GM12892 (cell line): ENCODE results near the gene RALB. TPM values are rescaled to one million over a fixed set of nuclear protein-coding genes. Genes with fewer than 3 reads are reported as not detected.
A peak's percentile ranks its signal among the peaks of the same experiment; 100 is the strongest.

ENCODE experiments used
- DNase-seq: peaks from one replicate; pipeline ENCODE4 v3.0.0; 2011; ENCODE audit not compliant: insufficient read length
- FAIRE-seq: peaks from 2 replicates; lab custom pipeline; 2011; peaks lifted over from hg19 to GRCh38; lab: Jason Lieb, UNC
- POLR2A ChIP-seq: IDR thresholded peaks from 2 replicates; pipeline ENCODE4 v1.6.1; 2011; ENCODE audit warnings: low read depth, low read length, control low read depth
- POLR2AphosphoS5 ChIP-seq: IDR thresholded peaks from 2 replicates; pipeline ENCODE4 v1.6.1; 2011; ENCODE audit warnings: low read depth, low read length, control low read depth
- TAF1 ChIP-seq: IDR thresholded peaks from 2 replicates; pipeline ENCODE4 v1.6.1; 2011; ENCODE audit warnings: low read depth, mild to moderate bottlenecking, control low read depth, low read length, borderline replicate concordance
- polyA plus RNA-seq: library from polyadenylated mRNA; unstranded; fragments of >200 nt; gene quantifications from one replicate; pipeline ENCODE4 v1.2.1, GENCODE V29; 2012; ENCODE audit warnings: missing spikeins, inconsistent platforms; ENCODE audit not compliant: missing spikeins

RALB gene, protein sequence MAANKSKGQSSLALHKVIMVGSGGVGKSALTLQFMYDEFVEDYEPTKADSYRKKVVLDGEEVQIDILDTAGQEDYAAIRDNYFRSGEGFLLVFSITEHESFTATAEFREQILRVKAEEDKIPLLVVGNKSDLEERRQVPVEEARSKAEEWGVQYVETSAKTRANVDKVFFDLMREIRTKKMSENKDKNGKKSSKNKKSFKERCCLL
- polyA plus RNA-seq = 79.0 TPM

DNA sequence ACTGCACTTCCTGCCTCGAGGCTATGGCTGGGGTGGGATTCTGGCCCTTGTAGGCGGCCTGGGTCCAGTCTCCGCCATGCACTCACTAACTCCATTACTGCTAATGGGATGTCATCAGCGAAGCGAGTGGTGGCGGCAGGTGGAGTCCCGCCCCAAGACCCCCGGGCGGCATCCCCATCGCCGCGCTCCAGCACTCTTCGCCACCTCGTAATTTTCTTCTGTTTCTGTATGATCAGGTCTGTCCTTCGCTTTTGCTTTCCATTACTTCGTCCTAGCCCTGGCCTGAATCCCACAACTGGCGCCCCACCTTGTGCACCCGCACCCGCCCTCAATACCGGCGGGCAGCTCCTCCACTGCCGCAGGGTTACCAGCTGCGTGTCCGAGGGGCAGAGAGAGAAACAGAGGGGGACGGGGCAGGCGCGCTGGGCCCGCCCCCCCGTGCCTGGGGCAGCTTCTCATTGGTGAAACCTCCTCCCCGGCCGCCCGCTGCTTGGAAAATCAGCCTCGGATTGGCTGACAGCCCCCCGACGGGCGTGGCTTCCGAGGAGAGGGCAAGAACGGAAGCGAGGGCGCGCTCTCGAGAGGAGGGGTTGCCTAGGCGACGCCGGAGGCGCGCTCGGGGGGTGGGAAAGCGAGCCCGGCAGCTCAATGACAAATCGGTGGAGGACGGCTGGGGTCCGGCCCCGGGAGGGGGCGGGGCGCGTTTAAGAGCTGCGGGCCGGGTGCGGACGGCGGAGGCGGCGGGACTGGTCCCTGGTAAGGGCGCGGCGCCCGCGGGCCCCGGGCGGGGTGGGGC, at the start of gene RALB:
Gene RALB, plus strand, starts transcription at position 628 of the 796 bp plus-strand sequence. CDS start 25,813 bp downstream, outside the sequence.
- peak; percentile 98 for FAIRE-seq
- peak; percentile 99 for DNase-seq
- TF ChIP-seq POLR2AphosphoS5 (no peak; the same call in 1 of the 2 replicates), POLR2A (peak; percentile 51; the same call in 1 of the 2 replicates)

DNA sequence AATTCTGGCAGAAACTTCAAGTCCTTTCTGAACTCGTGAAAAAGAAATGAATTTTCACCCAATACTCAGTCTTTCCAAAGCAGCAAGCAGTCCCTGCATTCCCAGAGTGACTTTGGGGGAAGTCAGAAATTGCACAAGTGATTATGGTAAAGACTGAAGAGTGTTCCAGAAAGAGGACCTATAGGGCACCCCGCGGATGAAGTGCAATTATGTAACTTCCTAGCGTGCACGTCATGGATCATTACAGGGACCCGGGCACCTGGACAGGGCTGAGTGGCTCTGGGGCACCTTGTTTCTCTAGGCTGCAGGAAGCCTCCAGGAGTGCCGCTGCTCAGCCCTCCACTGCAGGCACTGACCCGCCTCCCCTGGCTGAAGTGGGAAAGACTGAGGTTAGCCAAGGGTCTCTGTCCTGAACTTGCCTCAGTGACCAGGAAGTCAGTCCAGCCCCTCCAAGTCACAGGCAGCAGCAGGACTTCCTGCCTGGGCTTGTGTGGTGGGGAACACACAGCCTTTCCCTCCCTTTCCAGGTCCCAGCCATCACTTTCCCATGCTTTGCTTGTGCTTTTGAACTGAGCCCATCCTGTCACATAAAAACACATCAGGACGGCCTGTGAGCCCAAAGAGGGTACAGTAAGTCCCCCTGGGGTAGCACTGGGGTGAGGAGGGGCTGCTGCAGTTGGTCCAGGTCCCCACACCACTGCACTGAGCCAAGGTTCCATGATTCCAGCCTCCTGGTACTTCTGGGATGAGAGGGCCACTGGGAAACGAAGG, 49.2 kb upstream of the RALB start:
- TF ChIP-seq POLR2A = no peak
- no peak for TF ChIP-seq POLR2AphosphoS5
- TF ChIP-seq TAF1 = no peak
- no peak for DNase-seq
- no peak for FAIRE-seq

DNA sequence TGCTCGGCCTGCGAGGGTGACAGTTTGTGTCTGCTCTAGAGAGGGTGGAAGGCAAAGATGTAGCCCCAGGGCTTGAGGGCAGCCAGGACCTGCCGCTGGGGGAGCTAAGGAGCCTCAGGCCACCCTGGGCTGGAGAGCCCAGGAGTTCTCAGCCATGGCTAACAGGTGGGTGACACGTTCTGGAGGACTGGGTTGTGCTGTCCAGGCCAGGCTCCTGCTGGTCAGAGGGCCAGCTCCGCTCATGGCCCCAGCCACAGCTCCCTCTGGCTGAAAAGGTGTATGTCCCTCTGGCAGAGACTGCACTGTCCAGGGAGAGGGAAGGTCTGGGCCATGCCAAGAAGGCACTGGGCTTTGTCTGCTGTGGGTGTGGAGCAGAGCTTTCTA, 48.6 kb upstream of the RALB start:
- FAIRE-seq = no peak
- TF ChIP-seq POLR2AphosphoS5 = no peak
- no peak for TF ChIP-seq POLR2A
- DNase-seq = no peak

DNA sequence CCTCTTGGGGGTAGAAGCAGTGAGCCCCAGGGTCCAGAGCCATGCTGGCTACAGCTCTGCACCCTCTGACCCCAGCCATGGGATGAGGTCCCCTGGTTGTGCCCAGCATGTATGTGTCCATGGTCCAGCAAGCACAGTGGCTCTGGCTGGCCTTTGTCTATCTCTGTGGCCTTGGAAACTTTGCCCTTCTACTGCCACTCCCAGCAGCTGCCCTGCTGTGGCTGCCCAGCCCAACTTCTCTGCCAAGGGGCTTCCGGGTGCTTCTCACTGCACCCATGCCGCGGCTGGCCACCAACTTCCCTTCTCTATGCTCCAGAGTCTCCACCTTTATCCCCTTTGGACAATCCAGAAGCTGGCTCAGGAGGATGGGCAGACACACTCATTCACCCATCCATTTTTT, 48.2 kb upstream of the RALB start:
- TF ChIP-seq POLR2A (no peak), POLR2AphosphoS5 (no peak)
- no peak for DNase-seq
- no peak for FAIRE-seq

DNA sequence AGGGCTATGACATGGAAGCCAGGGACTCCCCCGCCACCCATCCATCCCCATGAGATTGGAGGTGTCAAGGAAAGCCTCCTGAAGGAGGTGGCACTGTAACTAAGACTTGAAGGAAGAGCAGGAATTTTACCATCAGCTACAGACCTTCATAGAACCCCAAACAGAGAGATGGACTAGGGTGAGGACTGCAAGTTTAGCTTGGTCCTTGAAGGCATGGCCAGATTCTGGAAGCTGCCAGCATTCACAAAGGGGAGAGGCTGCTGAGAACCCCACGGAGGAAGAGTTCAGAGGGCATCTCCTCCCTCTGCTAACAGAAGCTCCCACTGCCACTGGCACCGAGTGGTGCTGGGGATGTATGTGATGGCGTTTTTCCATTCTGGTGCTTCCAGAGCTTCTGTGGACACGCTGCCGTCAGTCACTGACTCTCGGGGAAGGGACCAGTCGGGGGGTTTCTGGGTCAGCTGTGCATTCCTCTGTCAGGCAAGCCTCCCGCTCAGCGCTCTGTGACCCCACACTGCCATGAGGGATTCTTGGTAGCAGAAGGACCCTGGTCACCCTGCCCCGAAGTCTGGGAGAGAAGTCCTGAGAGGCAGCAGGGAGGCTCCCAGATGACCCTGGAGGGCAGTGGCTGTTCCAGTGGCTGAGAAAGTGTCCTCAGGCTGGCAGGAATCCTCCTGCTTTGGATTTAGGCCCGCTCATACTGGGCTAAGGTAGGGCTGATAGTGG, 47.5 kb upstream of the RALB start:
- TF ChIP-seq POLR2AphosphoS5 = no peak
- no peak for TF ChIP-seq POLR2A
- no peak for TF ChIP-seq TAF1
- FAIRE-seq (no peak), DNase-seq (no peak)

DNA sequence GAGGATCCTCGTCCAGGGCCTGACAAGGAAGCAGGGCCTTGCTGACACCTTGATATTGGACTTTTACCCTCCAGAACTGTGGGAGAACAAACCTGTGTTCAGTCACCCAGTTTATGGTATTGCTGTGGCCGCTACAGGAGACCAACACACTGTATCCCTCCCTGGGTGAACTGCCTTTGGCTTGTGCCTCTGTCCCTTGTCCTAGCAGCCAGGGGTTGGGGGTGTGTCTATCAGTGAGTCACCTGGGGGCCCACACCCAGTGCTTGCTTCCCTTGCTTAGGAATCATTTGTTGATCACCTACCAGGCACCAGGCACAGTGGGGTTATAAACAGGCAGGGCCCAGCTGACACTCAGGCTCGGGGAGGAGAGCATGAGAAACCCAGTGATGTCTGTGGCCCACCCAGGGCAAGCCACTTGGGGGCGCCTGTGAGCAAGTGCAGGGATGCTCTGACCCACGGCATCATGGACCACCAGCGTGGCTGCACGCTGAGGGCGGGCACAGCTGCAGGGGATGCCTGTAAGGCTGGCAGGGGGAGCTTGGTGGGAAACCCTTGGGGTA, 46.5 kb upstream of the RALB start:
- TF ChIP-seq POLR2A (no peak), POLR2AphosphoS5 (no peak), TAF1 (no peak)
- no peak for DNase-seq
- no peak for FAIRE-seq

DNA sequence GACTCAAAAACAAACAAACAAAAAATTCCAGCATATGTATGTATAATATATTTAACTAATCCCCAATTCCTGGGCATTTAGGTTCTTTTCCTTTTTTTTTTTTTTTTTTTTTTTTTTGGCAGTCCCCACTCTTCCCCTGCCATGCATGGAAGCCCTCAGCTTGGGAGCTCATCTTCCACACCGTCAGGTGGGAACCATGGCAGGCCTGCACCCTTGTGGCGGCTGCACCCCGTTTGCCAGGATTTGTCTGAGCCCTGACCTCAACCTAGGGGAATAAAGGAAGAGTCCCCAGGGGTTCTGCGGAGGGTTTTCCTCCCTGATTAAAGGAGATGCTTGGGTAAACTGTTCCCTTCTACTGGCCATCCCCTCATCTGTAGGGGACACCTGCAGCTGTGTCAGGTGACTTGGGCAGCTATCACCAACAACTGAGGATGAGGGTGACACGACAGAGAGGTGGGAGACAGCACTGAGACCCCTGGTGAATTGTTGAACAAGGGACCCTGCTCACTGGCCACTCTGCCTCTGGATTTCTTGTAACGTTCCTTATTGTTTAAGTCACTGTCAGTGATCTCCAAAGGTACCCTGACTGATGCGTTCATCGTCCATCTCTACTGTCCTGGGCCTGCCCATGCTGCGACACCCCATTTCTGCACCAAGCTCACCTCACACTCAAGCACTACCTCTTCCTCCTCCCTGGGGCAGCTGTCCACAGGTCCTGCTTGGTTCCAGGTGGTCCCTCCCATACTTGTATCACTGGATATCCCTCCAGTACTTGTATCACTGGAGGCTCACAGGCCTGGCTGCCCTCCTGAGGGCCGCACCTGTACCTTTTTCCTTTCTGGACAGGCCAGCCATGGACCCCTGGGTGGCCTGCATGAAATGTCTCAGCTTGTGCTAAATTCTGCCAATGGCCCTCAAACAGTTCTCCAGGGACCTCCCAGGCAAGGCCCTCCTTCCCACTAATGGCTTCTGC, 44.0 kb upstream of the RALB start:
- DNase-seq = no peak
- TF ChIP-seq TAF1 (no peak), POLR2A (no peak)
- FAIRE-seq = no peak

DNA sequence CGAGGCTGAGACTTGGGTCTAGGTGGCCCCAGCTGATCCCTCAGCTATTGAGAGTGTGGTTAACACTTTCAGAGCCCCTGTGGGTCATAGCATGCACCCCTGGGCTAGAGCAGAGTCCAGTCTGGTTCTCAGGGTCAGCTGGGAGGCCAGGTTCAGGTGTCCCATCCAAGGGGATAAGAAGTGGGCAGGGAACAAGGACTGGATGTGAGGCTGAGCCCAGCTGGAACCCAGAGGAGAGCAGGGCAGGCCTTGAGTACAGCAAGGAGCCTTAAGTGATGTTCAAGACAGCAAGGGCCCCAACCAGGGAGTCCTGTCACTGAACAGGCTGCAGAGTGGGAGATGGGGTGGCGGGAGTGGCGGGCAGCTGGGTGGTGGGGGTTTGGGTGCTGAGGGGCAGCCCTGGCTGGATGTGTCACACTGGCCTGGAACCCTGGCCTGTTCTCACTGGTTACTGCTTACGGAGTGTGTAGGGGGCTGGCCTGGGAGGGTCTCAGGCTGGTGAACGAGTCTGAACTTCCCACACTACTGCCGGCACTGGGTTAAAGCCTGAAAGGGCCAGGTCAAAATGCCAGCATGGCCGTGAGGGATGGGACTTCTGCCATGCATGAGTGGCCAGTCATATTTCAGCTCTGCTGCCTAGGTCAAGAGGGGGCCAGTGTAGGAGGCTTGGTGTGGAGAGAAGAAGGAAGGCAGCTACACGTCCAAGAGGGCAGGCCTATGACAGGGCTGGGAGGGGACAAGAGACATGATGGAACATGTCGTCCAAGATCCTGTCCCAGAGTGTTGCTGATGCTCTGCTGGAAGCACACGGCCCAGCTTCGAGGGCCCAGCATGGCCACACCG, 43.0 kb upstream of the RALB start:
- DNase-seq = no peak
- FAIRE-seq = no peak

DNA sequence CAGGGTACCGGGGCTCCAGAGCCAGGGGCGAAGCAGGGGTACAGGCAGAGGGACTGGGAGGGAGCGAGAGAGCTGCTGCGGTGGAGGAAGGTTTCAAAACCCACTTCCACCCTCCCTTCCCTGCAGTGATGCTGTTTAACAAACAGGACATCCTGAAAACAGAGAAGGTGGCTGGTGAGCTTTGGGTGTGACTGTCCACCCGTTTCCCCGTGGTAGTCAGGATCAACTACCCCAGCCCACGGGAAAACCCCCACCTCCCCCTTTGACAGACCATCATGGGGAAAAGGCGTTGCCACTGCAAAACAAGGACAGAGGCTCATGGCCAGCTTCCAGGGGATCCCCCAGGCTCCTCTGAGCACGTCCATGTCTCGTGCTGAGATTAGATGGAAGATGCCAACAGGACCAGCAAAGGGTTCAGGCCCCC, 42.4 kb upstream of the RALB start:
- no peak for FAIRE-seq
- no peak for DNase-seq
- no peak for TF ChIP-seq POLR2A
- no peak for TF ChIP-seq POLR2AphosphoS5
- no peak for TF ChIP-seq TAF1

More for the DNA sequence above, 43.0 kb upstream of the RALB start:
- TF ChIP-seq POLR2AphosphoS5 (no peak), POLR2A (no peak), TAF1 (no peak)

DNA sequence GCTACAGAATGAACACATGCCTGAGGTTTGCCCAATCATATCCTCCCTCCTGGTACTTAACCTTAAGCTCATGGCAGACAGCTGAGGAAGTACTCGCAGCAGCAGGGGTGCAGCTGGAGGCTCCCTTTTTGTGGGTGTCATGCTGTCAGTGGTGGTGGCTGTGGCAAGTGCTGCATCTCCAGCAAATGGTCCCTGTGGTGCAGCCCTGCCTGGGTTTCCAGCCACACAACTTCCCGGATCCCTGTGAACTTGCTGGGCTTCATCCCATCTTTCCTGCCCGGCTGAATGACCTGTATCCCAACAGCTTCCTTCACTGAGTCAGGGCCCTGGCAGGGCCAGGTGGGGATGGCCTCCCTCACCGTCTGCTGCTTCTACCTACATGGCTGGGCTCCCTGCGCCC, 34.5 kb upstream of the RALB start:
- DNase-seq (no peak), FAIRE-seq (no peak)
- TF ChIP-seq TAF1 (no peak), POLR2A (no peak), POLR2AphosphoS5 (no peak)
